Measurements from ENCODE around the gene UPF3A. TPM values are rescaled to one million over a fixed set of nuclear protein-coding genes. Genes with fewer than 3 reads are reported as not detected.
"Not testable (repeated sequence)": the region's sequence is repeated elsewhere in the genome, so short reads cannot be mapped to it uniquely, and the experiment has no call there.

UPF3A gene
- polyA plus RNA-seq, 1 donor: 97.3 TPM

DNA sequence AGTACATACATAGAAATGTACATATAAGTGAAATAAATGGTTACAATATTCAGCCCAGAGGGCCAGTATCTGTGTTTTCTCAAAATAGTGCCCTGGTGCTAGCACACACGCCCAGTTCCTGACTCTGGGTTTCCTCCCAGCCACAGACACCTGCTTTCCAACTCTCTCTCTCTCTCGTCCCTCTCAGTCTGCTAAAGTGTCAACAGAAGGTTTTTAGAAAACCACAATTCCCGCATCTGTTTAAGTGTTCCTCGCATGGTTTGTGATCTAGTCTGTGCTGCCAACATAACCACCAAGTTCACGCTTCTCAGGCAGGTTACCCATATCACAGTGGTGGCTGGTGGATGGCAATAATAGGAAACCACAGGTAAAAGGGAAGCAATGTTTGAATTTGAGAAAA lies 17.8 kb upstream of the UPF3A start:
- no peak for DNase-seq (ENCODE audit: low read depth)

DNA sequence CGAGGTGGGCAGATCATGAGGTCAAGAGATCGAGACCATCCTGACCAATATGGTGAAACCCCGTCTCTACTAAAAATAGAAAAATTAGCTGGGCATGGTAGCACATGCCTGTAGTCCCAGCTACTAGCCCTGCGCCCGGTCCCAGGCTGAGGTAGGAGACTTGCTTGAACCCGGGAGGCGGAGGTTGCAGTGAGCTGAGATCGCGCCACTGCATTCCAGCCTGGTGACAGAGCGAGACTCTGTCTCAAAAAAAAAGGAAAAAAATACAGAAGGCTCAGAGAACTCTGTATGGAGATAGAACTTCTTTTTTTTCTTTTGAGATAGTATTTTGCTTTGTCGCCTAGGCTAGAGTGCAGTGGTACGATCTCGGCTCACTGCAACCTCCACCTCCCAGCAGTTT lies 17.1 kb upstream of the UPF3A start:
- DNase-seq (ENCODE audit: low read depth): not testable (repeated sequence)

DNA sequence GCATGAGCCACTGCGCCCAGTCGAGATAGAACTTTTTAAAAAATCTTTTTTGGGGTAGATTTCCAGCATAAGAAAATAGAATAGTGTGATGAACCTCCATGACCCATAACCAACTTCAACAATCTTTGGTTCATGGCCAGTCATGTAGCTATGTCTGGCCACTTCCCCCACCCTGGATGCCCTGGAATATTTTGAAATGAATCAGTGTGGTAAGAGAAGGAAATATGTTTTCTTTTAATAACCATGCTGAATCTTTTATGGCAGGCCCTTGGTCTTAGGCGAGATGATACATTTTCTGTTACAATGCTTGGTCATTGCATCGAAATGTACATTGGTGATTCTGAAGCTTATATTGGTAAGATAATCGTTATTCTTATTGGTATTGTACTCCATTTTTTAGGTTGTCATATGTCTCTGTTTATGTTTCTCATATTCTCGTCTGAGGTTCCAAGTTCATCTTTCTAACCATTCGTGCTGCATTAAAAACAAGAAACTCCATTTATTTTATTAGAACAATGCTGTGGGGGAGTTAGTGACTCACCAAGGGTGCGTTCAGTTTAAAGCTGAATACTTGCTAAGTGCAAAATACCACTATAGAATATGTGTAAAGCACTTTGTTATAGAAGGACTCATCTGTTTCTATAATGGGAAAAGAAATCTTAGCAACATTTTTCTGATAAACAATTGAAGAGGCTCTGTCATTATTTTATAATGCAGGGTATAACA lies 16.4 kb upstream of the UPF3A start:
- DNase-seq (ENCODE audit: low read depth): no peak

DNA sequence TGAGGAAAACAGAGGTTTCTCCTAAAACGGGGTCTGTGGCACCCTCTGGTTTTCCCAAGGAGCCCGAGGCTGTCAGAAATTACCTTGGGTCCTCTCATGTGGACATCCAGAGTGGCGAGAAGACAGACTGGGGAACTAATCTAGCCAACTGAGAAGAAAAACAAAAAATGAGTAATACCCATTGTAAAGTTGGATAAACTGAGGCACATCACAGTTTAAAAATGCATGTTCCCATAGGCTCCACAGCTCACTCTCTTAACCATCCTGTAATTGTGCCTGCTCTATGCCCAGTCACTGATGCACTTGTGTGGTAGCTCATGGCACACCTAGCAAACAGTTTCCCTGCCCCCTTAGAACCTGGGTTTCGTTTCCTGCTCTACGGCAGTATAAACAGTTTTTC lies 15.2 kb upstream of the UPF3A start:
- no peak for DNase-seq (ENCODE audit: low read depth)

GRCh38 chr13:114268344-114269280 lies 12.8 kb upstream of the UPF3A start:
- no peak for DNase-seq (ENCODE audit: low read depth)

DNA sequence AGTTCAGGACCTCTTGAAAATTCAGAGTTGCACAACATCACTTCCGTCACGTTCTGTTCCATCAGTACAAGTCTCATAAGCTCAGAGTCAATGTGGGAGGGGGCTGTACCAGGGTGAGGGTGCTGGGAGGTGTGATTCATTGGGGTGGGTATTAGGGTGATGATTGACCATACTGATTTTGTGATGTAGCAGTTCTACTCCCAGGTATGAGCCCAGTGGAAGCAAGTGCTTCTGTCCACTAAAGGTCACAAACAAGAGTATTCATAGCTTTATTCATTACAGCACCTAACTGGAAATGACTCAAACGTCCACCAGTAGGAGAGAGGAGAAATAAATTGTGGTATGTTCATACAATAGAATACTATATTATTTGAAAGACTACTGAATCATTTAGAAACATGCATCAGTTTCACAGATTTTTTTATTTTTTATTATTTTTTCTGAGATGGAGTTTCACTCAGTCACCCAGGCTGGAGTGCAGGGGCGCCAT lies 12.1 kb upstream of the UPF3A start:
- DNase-seq (ENCODE audit: low read depth): no peak

GRCh38 chr13:114272977-114273376 lies 8.4 kb upstream of the UPF3A start:
- no peak for DNase-seq (ENCODE audit: low read depth)

DNA sequence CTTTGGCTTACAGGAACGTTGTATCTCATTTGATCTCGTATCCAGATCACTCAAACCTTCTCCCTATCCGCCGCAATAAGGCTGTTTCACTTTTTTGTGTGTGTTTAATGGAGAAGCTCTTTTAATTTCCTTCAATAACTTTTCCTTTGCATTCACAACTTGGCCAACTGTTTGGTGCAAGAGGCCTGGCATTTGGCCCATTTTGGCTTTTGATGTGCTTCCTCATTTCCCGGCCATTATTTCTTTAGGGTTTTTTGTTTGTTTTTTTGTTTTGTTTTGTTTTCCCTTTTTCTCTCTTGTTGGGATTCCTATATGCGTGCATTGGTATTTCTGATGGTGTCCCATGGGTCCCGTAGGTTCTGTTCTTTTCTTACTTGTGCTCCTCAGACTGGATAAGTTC lies 6.1 kb upstream of the UPF3A start:
- no peak for DNase-seq (ENCODE audit: low read depth)

DNA sequence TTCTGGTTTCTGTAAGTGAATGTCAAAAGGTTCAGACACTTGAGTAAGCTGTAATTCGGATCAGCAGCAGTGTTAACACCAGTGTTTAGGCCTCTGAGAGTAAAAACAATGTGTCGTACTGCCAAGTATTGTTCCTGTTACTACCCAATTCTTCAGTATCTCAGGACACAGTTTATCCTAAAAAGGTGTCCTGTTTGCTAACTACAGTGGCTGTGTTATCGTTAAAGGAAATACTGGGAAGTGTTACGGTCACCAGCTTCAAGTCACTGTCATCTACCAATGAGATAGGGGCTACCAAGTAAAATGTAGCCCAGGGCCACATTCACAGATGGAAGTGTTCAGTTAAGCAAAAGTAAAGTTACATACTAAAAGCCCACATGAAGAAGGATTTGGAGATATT lies 2.3 kb upstream of the UPF3A start:
- no peak for DNase-seq (ENCODE audit: low read depth)

DNA sequence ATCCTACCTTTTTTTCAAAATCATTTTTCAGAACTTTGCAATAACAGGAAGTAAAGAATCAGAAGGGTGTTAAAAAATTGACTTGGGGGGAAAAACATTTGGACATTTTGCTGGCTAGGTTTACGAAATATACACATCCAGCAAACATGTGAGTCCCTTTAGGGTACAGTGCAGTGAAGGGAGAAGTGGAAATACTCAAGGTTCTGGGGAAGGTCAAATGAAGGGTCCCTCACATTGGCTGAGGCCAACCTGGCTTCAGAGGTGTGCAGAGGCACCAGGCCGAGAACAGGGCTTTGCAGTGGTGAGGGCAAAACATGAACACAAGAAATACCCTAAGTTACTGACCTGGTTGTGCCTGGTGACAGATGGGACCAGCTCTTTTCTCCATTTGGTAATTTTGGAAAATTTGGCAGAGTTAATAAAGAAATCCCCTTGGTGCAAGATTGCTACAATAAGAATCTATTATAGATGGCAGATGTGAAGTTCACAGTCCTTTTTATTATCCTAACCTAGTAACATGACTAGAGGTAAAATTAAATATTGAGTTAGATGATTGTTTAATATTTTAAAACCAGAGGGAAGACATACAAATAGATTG lies 1.5 kb upstream of the UPF3A start:
- DNase-seq (ENCODE audit: low read depth): no peak

- DNase-seq (ENCODE audit: low read depth): no peak
Measured at GRCh38 chr13:114282041-114282670, 755 bp downstream of the UPF3A start.

DNA sequence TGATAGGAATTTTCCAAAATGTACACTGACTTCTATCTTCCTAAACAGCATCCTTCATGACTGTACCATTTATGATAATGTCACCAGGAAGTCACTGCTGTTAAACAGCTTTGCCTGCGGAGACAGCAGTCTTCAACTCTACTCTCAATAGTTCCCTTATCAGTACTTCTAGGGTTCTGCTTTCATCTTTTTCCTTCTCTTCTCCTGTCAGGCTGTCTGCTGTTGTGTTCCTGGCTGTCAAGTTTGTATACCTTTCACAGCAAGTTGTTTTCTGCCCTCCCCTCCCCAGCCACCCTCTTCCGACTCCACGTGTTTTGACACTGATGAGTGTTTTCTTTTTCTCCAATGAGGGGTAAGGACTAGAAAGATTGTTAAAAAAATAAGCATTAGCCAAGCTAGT lies 2.2 kb downstream of the UPF3A start:
- DNase-seq (ENCODE audit: low read depth): no peak

GRCh38 chr13:114284680-114285079 lies 3.3 kb downstream of the UPF3A start:
- no peak for DNase-seq (ENCODE audit: low read depth)

DNA sequence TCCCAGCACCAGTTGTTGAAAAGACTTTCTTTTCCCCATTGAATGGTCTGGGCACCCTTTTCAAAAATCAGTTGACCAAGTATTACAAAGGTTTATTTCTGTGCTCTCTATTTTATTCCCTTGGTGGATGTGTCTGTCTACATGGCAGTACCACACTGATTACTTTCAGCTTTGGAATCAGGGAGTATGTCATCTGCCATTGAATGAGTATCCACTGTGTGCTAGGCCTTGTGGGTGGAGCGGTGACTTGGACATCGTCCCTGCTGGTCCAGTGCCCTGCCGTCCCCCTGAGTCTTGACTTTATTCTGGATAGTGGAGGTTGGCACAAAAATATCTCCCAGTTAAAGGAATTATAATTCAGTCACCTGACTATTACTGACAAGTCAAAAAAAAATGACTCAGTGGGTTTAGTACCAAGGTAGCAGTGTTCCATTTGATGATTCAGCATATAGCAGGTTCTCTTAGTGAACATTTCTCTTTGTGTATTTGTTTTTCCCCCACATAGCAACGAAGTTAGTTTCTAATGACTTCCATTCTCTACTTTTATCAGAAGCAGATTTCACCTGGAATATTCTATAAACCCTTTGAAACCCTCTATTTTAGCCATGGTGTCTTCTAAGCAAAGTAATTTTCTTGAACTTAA lies 3.9 kb downstream of the UPF3A start:
- no peak for DNase-seq (ENCODE audit: low read depth)

GRCh38 chr13:114286808-114287207 lies 5.4 kb downstream of the UPF3A start:
- no peak for DNase-seq (ENCODE audit: low read depth)

GRCh38 chr13:114288157-114288591 lies 6.8 kb downstream of the UPF3A start:
- no peak for DNase-seq (ENCODE audit: low read depth)

DNA sequence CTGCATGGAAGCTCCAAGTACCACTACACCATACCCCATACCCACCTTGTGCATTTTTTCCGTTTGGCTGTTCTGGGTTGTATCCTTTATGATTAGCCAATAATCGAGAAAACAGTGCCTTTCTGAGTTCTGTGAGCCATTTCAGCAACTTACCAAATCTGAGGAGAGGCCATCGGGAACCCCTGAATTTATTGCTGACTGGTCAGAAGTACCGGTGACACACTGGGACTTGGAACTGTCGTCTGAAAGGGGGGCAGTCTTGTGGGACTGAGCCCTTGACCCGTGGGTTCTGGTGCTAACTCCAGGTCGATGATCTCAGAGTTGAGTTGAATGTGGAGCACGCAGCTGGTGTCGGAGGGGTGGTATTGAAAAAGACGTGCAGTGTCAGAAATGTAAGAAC lies 15.0 kb downstream of the UPF3A start:
- no peak for DNase-seq (ENCODE audit: low read depth)

GRCh38 chr13:114296902-114297301 lies 15.5 kb downstream of the UPF3A start:
- DNase-seq (ENCODE audit: low read depth): no peak

DNA sequence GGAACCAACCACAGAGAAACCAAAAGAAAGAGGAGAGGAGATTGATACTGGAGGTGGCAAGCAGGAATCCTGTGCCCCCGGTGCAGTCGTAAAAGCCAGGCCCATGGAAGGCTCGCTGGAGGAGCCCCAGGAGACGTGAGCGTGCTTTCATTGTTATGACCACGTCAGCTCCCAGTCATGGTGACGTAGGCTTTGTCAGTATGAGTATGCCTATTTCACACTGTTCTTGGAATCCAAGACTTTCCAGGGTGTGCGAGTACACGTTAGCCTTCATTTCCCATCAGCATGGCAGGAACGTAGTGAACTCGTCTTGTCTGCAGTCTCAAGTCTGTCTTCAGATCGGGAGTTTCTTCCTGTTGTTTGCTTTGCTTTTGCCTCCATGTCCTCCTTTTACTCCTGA lies 17.5 kb downstream of the UPF3A start:
- no peak for DNase-seq (ENCODE audit: low read depth)

GRCh38 chr13:114299604-114300305 lies 18.4 kb downstream of the UPF3A start:
- DNase-seq (ENCODE audit: low read depth): no peak
